Measurements from ENCODE around the gene CMPK1.
"Not testable (repeated sequence)": the region's sequence is repeated elsewhere in the genome, so short reads cannot be mapped to it uniquely, and the experiment has no call there.

Gene CMPK1, protein sequence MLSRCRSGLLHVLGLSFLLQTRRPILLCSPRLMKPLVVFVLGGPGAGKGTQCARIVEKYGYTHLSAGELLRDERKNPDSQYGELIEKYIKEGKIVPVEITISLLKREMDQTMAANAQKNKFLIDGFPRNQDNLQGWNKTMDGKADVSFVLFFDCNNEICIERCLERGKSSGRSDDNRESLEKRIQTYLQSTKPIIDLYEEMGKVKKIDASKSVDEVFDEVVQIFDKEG

DNA sequence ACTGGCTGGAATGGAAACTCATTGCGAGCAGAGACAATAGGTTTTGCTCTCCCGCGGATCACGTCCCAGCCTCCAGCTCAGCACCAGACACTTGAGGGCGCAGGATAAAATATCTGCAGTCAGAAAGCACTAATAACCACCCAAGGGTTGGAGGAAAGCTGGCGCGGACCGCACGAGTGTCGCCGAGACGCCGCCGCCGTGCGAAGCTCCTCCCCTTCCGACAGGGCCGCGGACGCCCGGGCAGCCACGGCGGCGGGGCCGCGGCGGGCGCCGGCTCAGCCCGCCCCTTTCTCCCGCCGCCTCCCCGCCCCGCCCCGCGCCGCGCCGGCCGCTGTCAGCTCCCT, at the start of gene CMPK1:
Gene CMPK1 (plus strand): TSS at position 213 of the 344 bp plus-strand sequence. CDS start 156 bp downstream, outside the sequence.
- peak; percentile 87 for DNase-seq

GRCh38 chr1:47288116-47288515, 45.5 kb upstream of the CMPK1 start:
- DNase-seq = not testable (repeated sequence)

DNA sequence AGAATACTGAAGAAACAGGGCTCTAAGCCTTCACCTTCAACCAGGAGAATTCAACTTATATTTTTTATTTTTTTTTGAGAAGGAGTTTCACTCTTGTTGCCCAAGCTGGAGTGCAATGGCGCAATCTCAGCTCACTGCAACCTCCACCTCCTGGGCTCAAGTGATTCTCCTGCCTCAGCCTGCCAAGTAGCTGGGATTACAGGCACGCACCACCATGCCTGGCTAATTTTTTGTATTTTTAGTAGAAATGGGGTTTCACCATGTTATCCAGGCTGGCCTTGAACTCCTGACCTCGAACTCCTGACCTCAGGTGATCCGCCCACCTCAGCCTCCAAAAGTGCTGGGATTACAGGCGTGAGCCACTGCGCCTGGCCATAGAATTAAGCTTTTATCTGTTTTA, 38.7 kb upstream of the CMPK1 start:
- not testable (repeated sequence) for DNase-seq

GRCh38 chr1:47295579-47295978, 38.0 kb upstream of the CMPK1 start:
- no peak for DNase-seq

- DNase-seq = no peak
Observed at GRCh38 chr1:47298025-47298699, 35.4 kb upstream of the CMPK1 start.

GRCh38 chr1:47302472-47302871, 31.1 kb upstream of the CMPK1 start:
- no peak for DNase-seq

DNA sequence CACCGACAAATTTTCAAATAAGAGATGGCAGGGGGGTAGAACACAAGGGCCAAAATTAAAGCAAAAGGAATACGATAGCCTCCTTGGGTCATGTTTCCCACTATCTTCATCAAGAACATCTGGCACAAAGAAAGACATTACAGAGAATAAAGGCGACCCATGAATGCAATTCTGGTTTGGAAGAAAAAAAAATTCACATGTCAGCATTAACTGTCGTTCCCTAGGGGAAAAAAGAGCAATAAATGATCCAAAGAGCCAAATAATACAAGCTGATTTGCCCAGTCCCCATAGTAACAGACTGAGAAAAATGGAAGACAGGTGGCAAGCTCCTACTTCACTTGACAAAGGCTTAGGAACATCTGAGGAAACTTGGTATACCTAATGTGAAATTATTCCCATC, 24.2 kb upstream of the CMPK1 start:
- no peak for DNase-seq

DNA sequence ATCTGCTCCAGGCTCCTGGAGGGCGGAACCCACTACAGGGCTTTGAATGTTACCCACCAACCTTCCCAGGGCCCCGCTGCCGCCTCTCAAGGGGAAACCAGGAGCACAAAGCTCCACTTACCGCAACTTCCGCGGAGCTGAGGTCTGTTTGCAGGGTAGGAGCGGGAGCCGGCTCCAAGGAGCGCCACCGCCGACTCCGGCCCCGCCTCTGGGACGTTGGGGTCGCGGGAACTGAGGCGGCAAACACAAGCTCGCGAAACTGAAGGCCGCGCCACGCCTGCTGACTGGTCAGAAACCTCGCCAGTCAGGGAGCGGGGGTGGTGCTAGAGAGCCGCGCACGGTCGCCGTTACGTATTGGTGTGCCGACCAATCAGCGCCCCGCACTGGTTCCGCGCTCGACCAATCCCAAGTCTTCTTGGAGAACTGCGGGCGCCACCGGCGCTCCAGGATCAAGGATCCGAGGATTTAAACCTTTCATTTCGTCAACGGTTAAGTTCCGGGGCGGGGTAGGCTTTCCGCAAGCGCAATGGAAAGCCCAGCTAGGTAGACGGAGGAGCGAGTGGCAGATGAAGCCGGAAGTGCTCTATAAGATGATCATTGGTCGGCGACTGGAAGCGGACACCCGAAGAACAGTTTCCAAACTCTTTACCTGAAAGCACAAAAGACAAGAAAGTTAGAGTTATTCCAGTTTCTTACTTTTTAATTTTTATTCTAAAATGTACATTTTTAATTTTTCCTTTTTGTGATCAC, 19.5 kb upstream of the CMPK1 start, which contains the start of gene STIL:
Gene STIL (minus strand): TSS at position 233 of the 750 bp plus-strand sequence. CDS start 3,828 bp downstream, outside the sequence.
- DNase-seq = peak; percentile 99

- no peak for DNase-seq
Observed at GRCh38 chr1:47317841-47318240, 15.7 kb upstream of the CMPK1 start.

DNA sequence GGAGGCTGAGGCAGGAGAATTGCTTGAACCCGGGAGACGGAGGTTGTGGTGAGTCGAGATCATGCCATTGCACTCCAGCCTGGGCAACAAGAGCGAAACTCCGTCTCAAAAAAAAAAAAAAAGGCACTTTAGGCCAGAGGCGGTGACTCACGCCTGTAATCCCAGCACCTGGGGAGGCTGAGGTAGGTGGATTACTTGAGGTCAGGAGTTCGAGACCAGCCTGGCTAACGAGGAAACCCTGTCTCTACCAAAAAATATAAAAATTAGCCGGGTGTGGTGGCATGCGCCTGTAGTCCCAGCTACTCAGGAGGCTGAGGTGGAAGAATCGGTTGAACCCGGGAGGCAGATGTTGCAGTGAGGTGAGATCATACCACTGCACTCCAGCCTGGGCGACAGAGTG, 13.6 kb upstream of the CMPK1 start:
- not testable (repeated sequence) for DNase-seq

- no peak for DNase-seq
Observed at GRCh38 chr1:47323599-47324031, 10.0 kb upstream of the CMPK1 start.

GRCh38 chr1:47324682-47325081, 8.9 kb upstream of the CMPK1 start:
- no peak for DNase-seq

- DNase-seq = peak; percentile 72
Observed at GRCh38 chr1:47325528-47325927, 8.1 kb upstream of the CMPK1 start.

GRCh38 chr1:47326271-47326670, 7.3 kb upstream of the CMPK1 start:
- no peak for DNase-seq

GRCh38 chr1:47328992-47329391, 4.6 kb upstream of the CMPK1 start:
- no peak for DNase-seq

DNA sequence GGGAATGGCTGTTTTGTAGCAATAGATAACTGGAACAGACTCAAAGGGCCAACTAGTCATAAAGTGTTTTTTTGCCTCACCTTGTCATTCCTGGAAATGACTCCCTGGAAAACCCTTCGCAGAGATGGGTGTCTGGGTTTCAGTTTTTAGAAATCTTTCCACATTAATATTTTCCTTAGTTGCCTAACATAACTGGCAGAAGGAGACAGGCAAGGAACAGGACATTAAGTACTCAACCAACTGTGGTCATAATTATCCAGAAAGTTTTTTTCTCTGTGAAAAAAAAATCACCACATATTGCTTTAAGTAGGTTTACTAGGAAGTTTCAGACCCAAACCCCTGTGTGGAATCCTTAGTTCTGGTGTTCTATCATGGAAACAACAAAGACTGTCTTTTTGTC, 3.4 kb upstream of the CMPK1 start:
- DNase-seq = no peak

DNA sequence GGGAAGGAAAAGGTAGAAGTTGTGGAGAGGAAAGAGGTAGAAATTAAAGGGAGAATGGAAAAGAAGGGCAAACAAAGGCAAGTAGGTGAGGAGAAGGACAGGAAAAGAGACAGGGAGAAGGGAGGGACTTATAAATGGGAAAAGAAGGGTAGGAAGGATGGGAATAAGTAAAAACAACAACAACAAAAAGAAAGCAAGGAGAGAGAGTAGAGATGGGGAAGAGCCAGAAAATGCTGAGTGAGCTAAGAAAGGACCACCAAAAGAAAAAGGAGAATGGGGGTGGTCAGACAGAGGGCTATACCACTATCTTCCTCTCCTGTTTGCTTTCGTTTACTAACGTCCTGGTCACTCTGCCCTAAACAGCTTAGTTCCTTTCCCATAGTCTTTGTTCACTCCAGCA, 1.7 kb upstream of the CMPK1 start:
- no peak for DNase-seq

DNA sequence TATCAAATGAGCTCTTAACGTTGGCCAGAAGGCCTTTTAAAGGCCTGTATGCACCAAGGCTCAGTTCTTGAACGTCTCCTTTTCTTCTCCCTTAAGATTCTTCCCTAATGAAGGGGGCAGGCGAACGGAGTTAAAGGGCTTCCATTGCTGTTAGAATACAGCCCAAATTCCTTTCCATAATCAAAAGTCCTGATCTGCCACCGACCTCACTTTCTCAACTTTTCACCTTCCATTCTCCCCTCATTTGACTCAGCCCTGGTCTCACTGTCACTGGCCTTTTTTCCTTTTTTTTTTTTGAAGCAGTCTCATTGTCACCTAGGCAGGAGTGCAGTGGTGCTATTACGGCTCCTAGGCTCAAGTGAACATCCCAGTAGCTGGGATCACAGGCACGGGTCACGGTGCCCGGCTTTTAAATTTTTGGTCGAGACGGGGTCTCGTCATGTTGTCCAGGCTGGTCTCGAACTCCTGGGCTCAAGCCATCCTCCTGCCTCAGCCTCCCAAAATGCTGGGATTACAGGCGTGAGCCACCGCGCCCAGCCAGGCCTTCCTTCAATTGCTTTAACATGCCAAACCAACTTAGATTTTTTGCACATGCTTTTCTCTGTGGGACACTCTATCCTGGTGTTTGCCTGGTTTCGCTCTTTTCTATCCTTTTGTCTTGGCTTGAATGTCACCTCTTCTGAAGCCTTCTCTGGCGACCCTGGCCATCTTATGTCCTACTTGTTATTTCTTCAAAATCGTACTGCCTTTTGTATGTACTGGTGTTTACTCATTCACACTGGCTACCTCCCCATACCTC, 612 bp upstream of the CMPK1 start:
- no peak for DNase-seq

DNA sequence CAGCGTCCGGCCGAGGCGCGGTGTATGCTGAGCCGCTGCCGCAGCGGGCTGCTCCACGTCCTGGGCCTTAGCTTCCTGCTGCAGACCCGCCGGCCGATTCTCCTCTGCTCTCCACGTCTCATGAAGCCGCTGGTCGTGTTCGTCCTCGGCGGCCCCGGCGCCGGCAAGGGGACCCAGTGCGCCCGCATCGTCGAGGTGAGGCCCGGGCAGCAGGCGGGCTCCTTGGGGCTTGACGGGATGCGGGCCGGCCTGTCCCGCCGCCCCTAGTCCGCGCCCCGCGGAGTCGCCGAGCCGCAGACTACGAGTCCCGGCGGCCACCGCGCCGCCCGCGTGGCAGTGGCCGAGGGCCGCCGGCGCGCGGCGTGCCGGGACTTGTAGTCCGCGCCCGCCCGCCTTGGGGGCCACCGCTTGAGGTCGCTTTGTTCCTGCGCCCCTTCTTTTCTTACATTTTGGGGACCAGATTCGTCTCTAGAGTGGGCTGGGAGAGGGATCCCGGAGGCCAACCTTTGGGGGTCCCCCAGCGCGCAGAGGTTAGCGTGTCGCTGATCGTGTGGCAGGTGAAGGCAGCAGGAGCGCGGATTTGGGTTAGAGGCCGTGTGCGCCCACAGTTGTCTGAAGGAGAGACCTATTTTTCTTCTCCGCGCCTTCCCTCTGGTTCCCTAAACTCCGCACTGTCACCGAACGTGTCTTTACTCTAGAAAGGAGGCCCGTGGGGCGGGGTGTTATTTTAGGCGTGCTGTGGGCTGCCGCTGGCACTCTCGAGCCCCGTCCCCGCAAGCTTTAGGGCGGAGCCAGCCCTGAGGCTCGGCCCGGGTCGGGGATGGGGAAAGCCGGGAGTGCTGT, 553 bp downstream of the CMPK1 start:
- peak; percentile 69 for DNase-seq

DNA sequence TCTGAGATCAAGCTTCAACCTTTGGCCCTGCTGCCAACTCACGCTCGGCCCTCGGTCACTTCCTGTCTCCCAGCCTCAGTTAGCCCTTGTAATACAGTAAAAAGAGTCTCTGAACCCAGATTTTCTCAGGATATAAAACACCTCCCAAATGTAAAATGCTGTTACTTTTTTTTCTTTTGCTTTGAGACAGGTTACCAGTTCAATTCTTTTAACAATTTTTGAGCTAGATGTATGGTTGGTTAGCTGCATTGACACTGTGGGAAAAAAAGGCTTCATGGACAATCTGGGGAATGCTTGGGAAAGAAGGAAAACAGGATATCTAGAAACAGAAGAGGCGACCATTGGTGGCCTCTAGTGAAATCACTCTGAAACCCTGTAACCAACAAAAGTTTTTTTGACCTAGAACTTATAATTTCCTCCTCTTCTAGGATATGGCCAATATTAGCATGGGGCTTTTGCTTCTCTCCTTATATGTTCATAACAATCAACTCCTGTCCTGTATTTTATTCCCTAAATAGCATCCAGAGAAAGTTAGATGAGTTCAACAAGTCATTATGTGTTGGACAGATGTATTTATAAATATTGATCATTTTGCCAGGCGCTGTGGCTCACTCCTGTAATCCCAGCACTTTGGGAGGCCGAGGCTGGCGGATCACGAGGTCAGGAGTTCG, 1.3 kb downstream of the CMPK1 start:
- DNase-seq = no peak

- DNase-seq = no peak
Observed at GRCh38 chr1:47337350-47337749, 3.8 kb downstream of the CMPK1 start.
